ENCODE measurements around the gene YRDC. TPM values are rescaled to one million over a fixed set of nuclear protein-coding genes. Genes with fewer than 3 reads are reported as not detected.

YRDC gene
- total RNA-seq, 4 donors from 2014 or later = 7.0 to 10.1 (median 7.9) TPM

- TF ChIP-seq CTCF (IDR thresholded peaks at IDR 0.05; ENCODE audit: low read depth) = no peak
Observed at GRCh38 chr1:37836788-37837187, 28.8 kb upstream of the YRDC start.

- TF ChIP-seq CTCF (IDR thresholded peaks at IDR 0.05; ENCODE audit: low read depth) = no peak
Observed at GRCh38 chr1:37831809-37832208, 23.8 kb upstream of the YRDC start.

GRCh38 chr1:37831109-37831508 is 23.1 kb upstream of the YRDC start:
- TF ChIP-seq CTCF (IDR thresholded peaks at IDR 0.05; ENCODE audit: low read depth) = no peak

- no peak for TF ChIP-seq CTCF (IDR thresholded peaks at IDR 0.05; ENCODE audit: low read depth)
Observed at GRCh38 chr1:37828410-37829074, 20.5 kb upstream of the YRDC start.

GRCh38 chr1:37825506-37825905 is 17.5 kb upstream of the YRDC start:
- TF ChIP-seq CTCF (IDR thresholded peaks at IDR 0.05; ENCODE audit: low read depth) = no peak

GRCh38 chr1:37824001-37824400 is 16.0 kb upstream of the YRDC start:
- no peak for TF ChIP-seq CTCF (IDR thresholded peaks at IDR 0.05; ENCODE audit: low read depth)

GRCh38 chr1:37822906-37823815 is 15.2 kb upstream of the YRDC start:
- no peak for TF ChIP-seq CTCF (IDR thresholded peaks at IDR 0.05; ENCODE audit: low read depth)
